ENCODE results near the gene TRPM3.

Gene TRPM3

DNA sequence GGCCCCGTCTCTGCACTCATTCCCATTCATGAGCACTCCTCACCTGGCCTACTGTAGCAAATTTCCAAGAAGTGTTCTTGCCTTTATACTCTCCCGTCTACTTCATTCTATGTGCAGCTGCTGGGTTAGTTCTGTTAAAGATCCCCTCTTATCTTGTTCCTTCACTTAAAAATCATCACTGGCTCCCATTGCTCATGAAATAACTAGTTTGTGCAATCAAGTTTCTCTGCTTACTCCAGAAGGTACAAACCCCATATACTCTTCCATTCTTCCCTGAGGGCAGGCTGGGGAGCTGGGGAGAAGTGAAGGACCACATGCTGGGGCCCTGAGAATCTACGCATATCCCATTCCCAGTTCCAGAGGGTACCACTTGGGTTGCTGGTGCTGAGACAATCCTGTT lies 622.6 kb downstream of the TRPM3 start:
- TF ChIP-seq, protein P1, sequence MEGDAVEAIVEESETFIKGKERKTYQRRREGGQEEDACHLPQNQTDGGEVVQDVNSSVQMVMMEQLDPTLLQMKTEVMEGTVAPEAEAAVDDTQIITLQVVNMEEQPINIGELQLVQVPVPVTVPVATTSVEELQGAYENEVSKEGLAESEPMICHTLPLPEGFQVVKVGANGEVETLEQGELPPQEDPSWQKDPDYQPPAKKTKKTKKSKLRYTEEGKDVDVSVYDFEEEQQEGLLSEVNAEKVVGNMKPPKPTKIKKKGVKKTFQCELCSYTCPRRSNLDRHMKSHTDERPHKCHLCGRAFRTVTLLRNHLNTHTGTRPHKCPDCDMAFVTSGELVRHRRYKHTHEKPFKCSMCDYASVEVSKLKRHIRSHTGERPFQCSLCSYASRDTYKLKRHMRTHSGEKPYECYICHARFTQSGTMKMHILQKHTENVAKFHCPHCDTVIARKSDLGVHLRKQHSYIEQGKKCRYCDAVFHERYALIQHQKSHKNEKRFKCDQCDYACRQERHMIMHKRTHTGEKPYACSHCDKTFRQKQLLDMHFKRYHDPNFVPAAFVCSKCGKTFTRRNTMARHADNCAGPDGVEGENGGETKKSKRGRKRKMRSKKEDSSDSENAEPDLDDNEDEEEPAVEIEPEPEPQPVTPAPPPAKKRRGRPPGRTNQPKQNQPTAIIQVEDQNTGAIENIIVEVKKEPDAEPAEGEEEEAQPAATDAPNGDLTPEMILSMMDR (IDR thresholded peaks at IDR 0.05; ENCODE audit: borderline replicate concordance, insufficient read depth, low read depth, low read length) = no peak
- no peak overlapping the region for H3K4me3 ChIP-seq (ENCODE audit: low read depth, low read length)

GRCh38 chr9:70496244-70496643 lies 625.2 kb downstream of the TRPM3 start:
- TF ChIP-seq, protein P1 (IDR thresholded peaks at IDR 0.05; ENCODE audit: borderline replicate concordance, insufficient read depth, low read depth, low read length) = no peak
- no peak overlapping the region for H3K4me3 ChIP-seq (ENCODE audit: low read depth, low read length)

DNA sequence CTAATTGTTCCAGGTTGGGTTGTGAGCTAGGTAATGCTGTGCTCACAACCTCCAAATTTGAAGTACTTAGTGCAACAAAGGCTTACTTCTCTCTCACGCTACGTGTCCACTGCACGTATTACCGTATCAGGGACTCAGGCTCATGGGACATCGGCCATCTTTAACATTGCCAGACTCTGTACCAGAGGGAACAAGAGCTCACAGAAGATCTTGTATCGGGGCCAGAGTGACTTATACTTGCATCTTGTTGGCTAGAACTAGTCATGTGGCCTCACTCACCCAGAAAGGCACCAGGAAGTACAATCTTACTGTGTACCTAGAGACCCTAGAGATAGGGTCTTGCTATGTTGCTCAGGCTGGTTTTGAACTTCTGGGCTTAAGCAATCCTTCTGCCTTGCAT lies 625.9 kb downstream of the TRPM3 start:
- TF ChIP-seq, protein P1 (IDR thresholded peaks at IDR 0.05; ENCODE audit: borderline replicate concordance, insufficient read depth, low read depth, low read length) = no peak

DNA sequence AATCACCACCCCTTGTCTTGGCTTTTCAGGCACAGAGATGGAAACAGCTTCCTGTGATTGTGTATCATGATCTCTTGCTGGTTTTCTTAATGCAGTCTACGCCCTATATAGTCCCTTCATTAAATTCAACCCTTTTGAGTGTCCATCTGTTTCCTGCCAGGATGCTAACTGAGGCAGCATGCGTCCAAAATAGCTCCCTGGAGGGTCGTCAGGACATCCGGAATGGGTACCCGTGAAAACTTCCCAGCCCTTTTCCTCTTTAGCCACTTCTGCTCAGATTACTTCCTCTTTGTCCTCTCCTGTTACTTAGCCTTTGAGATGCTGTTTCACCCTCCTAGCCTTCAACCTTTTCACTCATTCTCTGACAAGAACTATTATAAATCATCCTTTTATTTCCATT lies 627.2 kb downstream of the TRPM3 start:
- TF ChIP-seq, protein P1 (IDR thresholded peaks at IDR 0.05; ENCODE audit: borderline replicate concordance, insufficient read depth, low read depth, low read length) = no peak

More for the DNA sequence above, 625.9 kb downstream of the TRPM3 start:
- H3K4me3 ChIP-seq (ENCODE audit: low read depth, low read length) = no peak overlapping the region

GRCh38 chr9:70493029-70493428 lies 628.4 kb downstream of the TRPM3 start:
- TF ChIP-seq, protein P1 (IDR thresholded peaks at IDR 0.05; ENCODE audit: borderline replicate concordance, insufficient read depth, low read depth, low read length) = no peak
- no peak overlapping the region for H3K4me3 ChIP-seq (ENCODE audit: low read depth, low read length)

More for the DNA sequence above, 627.2 kb downstream of the TRPM3 start:
- no peak overlapping the region for H3K4me3 ChIP-seq (ENCODE audit: low read depth, low read length)

- H3K4me3 ChIP-seq (ENCODE audit: low read depth, low read length) = no peak overlapping the region
- TF ChIP-seq, protein P1 (IDR thresholded peaks at IDR 0.05; ENCODE audit: borderline replicate concordance, insufficient read depth, low read depth, low read length) = no peak
These were observed 629.1 kb downstream of the TRPM3 start for GRCh38 chr9:70492319-70492777.

- TF ChIP-seq, protein P1 (IDR thresholded peaks at IDR 0.05; ENCODE audit: borderline replicate concordance, insufficient read depth, low read depth, low read length) = no peak
These were observed 629.7 kb downstream of the TRPM3 start for GRCh38 chr9:70491426-70492318.

More at GRCh38 chr9:70491426-70492318, 629.7 kb downstream of the TRPM3 start:
- no peak overlapping the region for H3K4me3 ChIP-seq (ENCODE audit: low read depth, low read length)
